Measurements from ENCODE around the gene NUDT12.

GRCh38 chr5:103514371-103514770 lies 48.2 kb downstream of the NUDT12 start:
- TF ChIP-seq TAF1 (IDR thresholded peaks at IDR 0.05; ENCODE audit: borderline replicate concordance, insufficient read depth, low read length), result no peak
- TF ChIP-seq REST (IDR thresholded peaks at IDR 0.05; ENCODE audit: insufficient read depth in 1 of 2, low read depth in 2 of 2, low read length in 2 of 2), result no peak
- TF ChIP-seq POLR2AphosphoS5 (IDR thresholded peaks at IDR 0.05; ENCODE audit: low read depth, low read length), result no peak

Data from PFSK-1 (cell line).